ENCODE measurements around the gene CD22. TPM values are rescaled to one million over a fixed set of nuclear protein-coding genes. Genes with fewer than 3 reads are reported as not detected.
"Not testable (repeated sequence)": the region's sequence is repeated elsewhere in the genome, so short reads cannot be mapped to it uniquely, and the experiment has no call there.

Gene CD22
- total RNA-seq, 2 donors from 2014 or later = 14.0 TPM; not detected in 1

GRCh38 chr19:35352448-35353304 is 23.7 kb downstream of the CD22 start:
- H3K4me1 ChIP-seq (replicated peaks) = no peaks in the 10 kb centered on the region
- no peak for TF ChIP-seq POLR2A (IDR thresholded peaks at IDR 0.05)
- peak; percentile 66 for TF ChIP-seq POLR2AphosphoS5 (IDR thresholded peaks at IDR 0.05)
- TF ChIP-seq, protein P1, sequence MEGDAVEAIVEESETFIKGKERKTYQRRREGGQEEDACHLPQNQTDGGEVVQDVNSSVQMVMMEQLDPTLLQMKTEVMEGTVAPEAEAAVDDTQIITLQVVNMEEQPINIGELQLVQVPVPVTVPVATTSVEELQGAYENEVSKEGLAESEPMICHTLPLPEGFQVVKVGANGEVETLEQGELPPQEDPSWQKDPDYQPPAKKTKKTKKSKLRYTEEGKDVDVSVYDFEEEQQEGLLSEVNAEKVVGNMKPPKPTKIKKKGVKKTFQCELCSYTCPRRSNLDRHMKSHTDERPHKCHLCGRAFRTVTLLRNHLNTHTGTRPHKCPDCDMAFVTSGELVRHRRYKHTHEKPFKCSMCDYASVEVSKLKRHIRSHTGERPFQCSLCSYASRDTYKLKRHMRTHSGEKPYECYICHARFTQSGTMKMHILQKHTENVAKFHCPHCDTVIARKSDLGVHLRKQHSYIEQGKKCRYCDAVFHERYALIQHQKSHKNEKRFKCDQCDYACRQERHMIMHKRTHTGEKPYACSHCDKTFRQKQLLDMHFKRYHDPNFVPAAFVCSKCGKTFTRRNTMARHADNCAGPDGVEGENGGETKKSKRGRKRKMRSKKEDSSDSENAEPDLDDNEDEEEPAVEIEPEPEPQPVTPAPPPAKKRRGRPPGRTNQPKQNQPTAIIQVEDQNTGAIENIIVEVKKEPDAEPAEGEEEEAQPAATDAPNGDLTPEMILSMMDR (IDR thresholded peaks at IDR 0.05) = peak in 3 of 4 experiments; percentile 63 to 82 (median 79)
- no peaks in the 10 kb centered on the region for H3K9me3 ChIP-seq
- no peak overlapping the region for H3K27ac ChIP-seq
- no peaks in the 10 kb centered on the region for H3K27me3 ChIP-seq (replicated peaks; ENCODE audit: insufficient read depth)
- peak; percentile 64 for DNase-seq (ENCODE audit: low spot score)
- H3K4me3 ChIP-seq = no peak overlapping the region
- H3K36me3 ChIP-seq = no peaks in the 10 kb centered on the region
- WGBS = 38% methylated on average over 32 of the region's 32 CpGs
- intact Hi-C loops (cut with DNase I) = loop anchor here (2.0 to 10.0 kb wide), 3 partner anchors 116 to 362 kb away; partner anchors contain the start of gene KMT2B

GRCh38 chr19:35353635-35354034 is 24.6 kb downstream of the CD22 start:
- no peak overlapping the region for H3K4me3 ChIP-seq
- 38% methylated on average over 9 of the region's 9 CpGs for WGBS
- H3K27ac ChIP-seq = no peak overlapping the region
- H3K4me1 ChIP-seq (replicated peaks) = no peaks in the 10 kb centered on the region
- intact Hi-C loops (cut with DNase I) = loop anchor here (2.0 to 10.0 kb wide), 3 partner anchors 115 to 361 kb away; partner anchors contain the start of gene KMT2B
- H3K9me3 ChIP-seq = no peaks in the 10 kb centered on the region
- TF ChIP-seq POLR2AphosphoS5 (IDR thresholded peaks at IDR 0.05) = peak; percentile 61
- TF ChIP-seq, protein P1 (IDR thresholded peaks at IDR 0.05) = no peak
- no peaks in the 10 kb centered on the region for H3K36me3 ChIP-seq
- DNase-seq (ENCODE audit: low spot score) = no peak
- no peaks in the 10 kb centered on the region for H3K27me3 ChIP-seq (replicated peaks; ENCODE audit: insufficient read depth)

GRCh38 chr19:35354898-35355297 is 25.9 kb downstream of the CD22 start:
- no peak for DNase-seq (ENCODE audit: low spot score)
- intact Hi-C loops (cut with DNase I) = loop anchor here (5.0 to 10.0 kb wide), 2 partner anchors 142 to 360 kb away; partner anchors contain the start of gene KMT2B
- H3K36me3 ChIP-seq = no peaks in the 10 kb centered on the region
- TF ChIP-seq POLR2A (IDR thresholded peaks at IDR 0.05) = no peak
- no peak for TF ChIP-seq POLR2AphosphoS5 (IDR thresholded peaks at IDR 0.05)
- no peak overlapping the region for H3K4me3 ChIP-seq
- H3K27ac ChIP-seq = no peak overlapping the region
- 78% methylated on average over 8 of the region's 8 CpGs for WGBS
- no peaks in the 10 kb centered on the region for H3K27me3 ChIP-seq (replicated peaks; ENCODE audit: insufficient read depth)
- no peaks in the 10 kb centered on the region for H3K4me1 ChIP-seq (replicated peaks)
- no peaks in the 10 kb centered on the region for H3K9me3 ChIP-seq

DNA sequence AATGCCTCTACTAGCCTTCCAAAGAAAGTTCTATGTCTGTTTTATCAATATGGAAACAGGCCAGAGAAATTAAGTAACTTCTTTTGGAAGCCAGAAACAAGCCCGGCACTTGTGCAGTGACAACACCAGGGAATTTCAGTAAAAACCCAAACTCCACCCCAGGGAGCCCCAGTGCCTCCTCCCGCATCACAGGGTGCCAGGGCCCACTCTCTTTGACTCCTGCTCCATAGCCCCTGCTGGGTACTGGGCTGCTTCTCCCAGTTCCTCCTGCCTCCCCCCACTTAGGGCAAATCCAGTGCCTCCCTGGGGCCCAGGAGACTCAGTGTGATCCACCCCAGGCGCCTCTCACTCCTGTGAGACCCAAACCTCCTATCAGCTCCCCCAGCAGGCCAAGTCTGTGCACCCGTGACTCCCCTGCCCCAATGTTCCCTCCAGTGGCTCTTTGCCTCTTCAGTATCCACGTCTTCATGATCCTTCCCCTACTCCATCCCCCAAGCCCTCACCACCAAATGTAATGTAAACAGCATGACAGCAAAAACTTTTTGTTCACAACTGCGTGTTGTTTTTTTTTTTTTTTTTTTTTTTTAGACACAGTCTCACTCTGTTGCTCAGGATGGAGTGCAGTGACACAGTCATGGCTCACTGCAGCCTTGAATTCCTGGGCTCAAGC is 26.9 kb downstream of the CD22 start:
- Histone ChIP-seq H3K36me3 (no peaks in the 10 kb centered on the region), H3K27ac (no peak overlapping the region), H3K27me3 (replicated peaks; ENCODE audit: insufficient read depth) (no peaks in the 10 kb centered on the region), H3K9me3 (no peaks in the 10 kb centered on the region), H3K4me3 (no peak overlapping the region), H3K4me1 (replicated peaks) (no peaks in the 10 kb centered on the region)
- WGBS = 54% methylated on average over 6 of the region's 6 CpGs
- intact Hi-C loops (cut with DNase I) = loop anchor here (10.0 kb wide), 1 partner anchor 359 kb away; the partner anchor contains the start of gene KMT2B
- no peak for DNase-seq (ENCODE audit: low spot score)
- no peak for TF ChIP-seq POLR2A (IDR thresholded peaks at IDR 0.05)
- TF ChIP-seq, protein P1 (IDR thresholded peaks at IDR 0.05) = no peak
- no peak for TF ChIP-seq POLR2AphosphoS5 (IDR thresholded peaks at IDR 0.05)

DNA sequence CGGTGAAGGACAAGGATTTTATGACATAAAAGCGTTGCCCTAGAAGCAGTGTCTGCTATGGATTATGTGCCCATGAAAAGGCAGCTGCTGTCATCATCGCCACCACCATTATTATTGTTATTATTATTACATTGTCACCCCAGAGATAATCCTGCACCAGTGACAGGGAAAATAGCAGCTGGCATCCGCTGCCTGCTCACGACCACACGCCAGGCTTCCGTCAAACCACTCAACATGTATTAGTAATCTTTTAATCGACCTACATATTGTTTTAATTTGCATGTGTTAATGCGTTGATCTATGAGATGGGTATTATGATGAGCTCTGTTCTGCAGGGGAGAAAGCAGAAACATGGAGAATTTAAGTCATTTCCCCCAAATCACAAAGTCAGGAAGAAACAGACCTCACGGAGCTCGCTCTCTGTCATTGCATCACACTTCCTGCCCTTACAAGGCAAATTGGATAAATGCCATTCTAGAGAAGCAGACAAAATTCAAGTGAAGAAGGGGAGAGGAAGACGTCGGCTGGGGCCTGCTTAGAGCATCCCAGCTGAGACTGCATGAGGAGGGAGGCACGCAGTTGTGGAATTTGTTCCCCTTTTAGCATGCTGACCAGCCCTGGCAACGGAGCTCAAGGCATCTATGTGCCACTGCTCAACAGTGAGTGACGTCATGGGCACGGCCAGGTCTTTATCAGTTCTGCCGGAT is 29.0 kb downstream of the CD22 start, which contains the start of gene FFAR3:
FFAR3 (plus strand) TSS at position 594 of the 707 bp plus-strand sequence. CDS start 431 bp downstream, outside the sequence.
- no peak for TF ChIP-seq POLR2AphosphoS5 (IDR thresholded peaks at IDR 0.05)
- no peak for TF ChIP-seq POLR2A (IDR thresholded peaks at IDR 0.05)
- TF ChIP-seq, protein P1 (IDR thresholded peaks at IDR 0.05) = no peak
- 54% methylated on average over 18 of the region's 18 CpGs for WGBS
- H3K27ac ChIP-seq = no peak within 1 kb of the TSS
- no peaks in the 10 kb centered on the region for H3K4me1 ChIP-seq (replicated peaks)
- no peak for DNase-seq (ENCODE audit: low spot score)
- intact Hi-C loops (cut with DNase I) = loop anchor here (10.0 kb wide), 1 partner anchor 357 kb away; the partner anchor contains the start of gene KMT2B
- H3K27me3 ChIP-seq (replicated peaks; ENCODE audit: insufficient read depth) = no peaks in the 10 kb centered on the region
- no peaks in the 10 kb centered on the region for H3K9me3 ChIP-seq
- no peaks in the 10 kb centered on the region for H3K36me3 ChIP-seq
- H3K4me3 ChIP-seq = no peak within 1 kb of the TSS

GRCh38 chr19:35358834-35359233 is 29.8 kb downstream of the CD22 start:
- WGBS = 90% methylated on average over 8 of the region's 16 CpGs
- H3K4me3 ChIP-seq; H3K9me3 ChIP-seq; H3K36me3 ChIP-seq; H3K4me1 ChIP-seq (replicated peaks); DNase-seq (ENCODE audit: low spot score); H3K27me3 ChIP-seq (replicated peaks; ENCODE audit: insufficient read depth); H3K27ac ChIP-seq: not testable (repeated sequence)
- intact Hi-C loops (cut with DNase I) = loop anchor here (10.0 kb wide), 1 partner anchor 356 kb away; the partner anchor contains the start of gene KMT2B

DNA sequence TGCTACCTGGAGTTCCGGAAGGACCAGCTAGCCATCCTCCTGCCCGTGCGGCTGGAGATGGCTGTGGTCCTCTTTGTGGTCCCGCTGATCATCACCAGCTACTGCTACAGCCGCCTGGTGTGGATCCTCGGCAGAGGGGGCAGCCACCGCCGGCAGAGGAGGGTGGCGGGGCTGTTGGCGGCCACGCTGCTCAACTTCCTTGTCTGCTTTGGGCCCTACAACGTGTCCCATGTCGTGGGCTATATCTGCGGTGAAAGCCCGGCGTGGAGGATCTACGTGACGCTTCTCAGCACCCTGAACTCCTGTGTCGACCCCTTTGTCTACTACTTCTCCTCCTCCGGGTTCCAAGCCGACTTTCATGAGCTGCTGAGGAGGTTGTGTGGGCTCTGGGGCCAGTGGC is 30.4 kb downstream of the CD22 start:
- not testable (repeated sequence) for H3K36me3 ChIP-seq; H3K27ac ChIP-seq; H3K9me3 ChIP-seq; H3K4me3 ChIP-seq; DNase-seq (ENCODE audit: low spot score); H3K4me1 ChIP-seq (replicated peaks); H3K27me3 ChIP-seq (replicated peaks; ENCODE audit: insufficient read depth)
- 89% methylated on average over 8 of the region's 21 CpGs for WGBS
- intact Hi-C loops (cut with DNase I) = loop anchor here (10.0 kb wide), 1 partner anchor 355 kb away; the partner anchor contains the start of gene KMT2B

All from prostate gland (tissue), 2 donors.